Measurements from ENCODE around the gene CER1.

DNA sequence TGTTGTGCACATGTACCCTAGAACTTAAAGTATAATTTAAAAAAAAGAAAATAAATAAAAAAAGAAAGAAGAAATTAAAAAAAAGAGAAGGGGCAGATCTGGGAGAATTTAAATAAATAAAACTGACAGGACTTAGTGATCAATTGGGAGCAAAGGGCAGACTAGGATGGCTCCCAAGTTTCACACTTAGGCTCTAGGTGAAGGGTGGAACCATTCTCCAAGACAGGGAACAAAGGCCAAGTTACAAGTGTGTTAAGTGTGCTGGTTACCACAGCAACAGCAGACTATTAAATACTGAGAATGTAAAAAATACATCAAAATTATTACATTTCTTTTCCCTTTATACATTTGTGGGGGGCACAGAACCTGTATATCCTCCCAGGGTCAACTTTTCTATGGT, 36.4 kb downstream of the CER1 start:
- TF ChIP-seq CTCF (IDR thresholded peaks at IDR 0.05; ENCODE audit: low read depth, low read length) (no peak), EZH2phosphoT487 (IDR thresholded peaks at IDR 0.05; ENCODE audit: low read depth) (no peak)

Data from OCI-LY3 (cell line).